DMS 273 (cell line): ENCODE data around the gene PNCK.
A peak's percentile ranks its signal among the peaks of the same experiment; 100 is the strongest.
"Not testable (repeated sequence)": the region's sequence is repeated elsewhere in the genome, so short reads cannot be mapped to it uniquely, and the experiment has no call there.

Experiments used
- DNase-seq: peaks from one replicate; lab custom pipeline; 2025; ENCODE audit not compliant: unreplicated experiment; lab: John Stamatoyannopoulos, UW

PNCK gene

GRCh38 chrX:153673428-153674218 is at the start of gene PNCK:
Gene PNCK, minus strand, starts transcription at chrX:153673813. Its CDS starts 737 bp downstream, at chrX:153673076.
- DNase-seq = peak; percentile 45

- no peak for DNase-seq
Observed at GRCh38 chrX:153722704-153723350, 49.2 kb upstream of the PNCK start.

GRCh38 chrX:153719701-153720100 is 46.1 kb upstream of the PNCK start:
- no peak for DNase-seq

- DNase-seq = no peak
Observed at GRCh38 chrX:153719238-153719637, 45.6 kb upstream of the PNCK start.

- DNase-seq = no peak
Observed at GRCh38 chrX:153717445-153717844, 43.8 kb upstream of the PNCK start.

GRCh38 chrX:153714256-153714655 is 40.6 kb upstream of the PNCK start:
- DNase-seq = no peak

GRCh38 chrX:153709726-153710674 is 36.4 kb upstream of the PNCK start:
- no peak for DNase-seq

- DNase-seq = peak; percentile 93
Observed at GRCh38 chrX:153708415-153708814, 34.8 kb upstream of the PNCK start.

- no peak for DNase-seq
Observed at GRCh38 chrX:153707406-153707805, 33.8 kb upstream of the PNCK start.

GRCh38 chrX:153706799-153707198 is 33.2 kb upstream of the PNCK start:
- DNase-seq = no peak

GRCh38 chrX:153705403-153706060 is 31.9 kb upstream of the PNCK start:
- DNase-seq = peak; percentile 66

- not testable (repeated sequence) for DNase-seq
Observed at GRCh38 chrX:153704631-153705402, 31.2 kb upstream of the PNCK start.

GRCh38 chrX:153704021-153704526 is 30.5 kb upstream of the PNCK start:
- no peak for DNase-seq

GRCh38 chrX:153703036-153703370 is 29.4 kb upstream of the PNCK start:
- DNase-seq = peak; percentile 56

GRCh38 chrX:153702336-153703035 is 28.9 kb upstream of the PNCK start:
- DNase-seq = no peak

- DNase-seq = no peak
Observed at GRCh38 chrX:153701706-153702105, 28.1 kb upstream of the PNCK start.

GRCh38 chrX:153700967-153701366 is 27.4 kb upstream of the PNCK start:
- DNase-seq = no peak

- DNase-seq = no peak
Observed at GRCh38 chrX:153700376-153700945, 26.8 kb upstream of the PNCK start.

GRCh38 chrX:153699784-153700371 is 26.3 kb upstream of the PNCK start:
- not testable (repeated sequence) for DNase-seq
